ENCODE results near the gene ASCC3.

GRCh38 chr6:100461917-100462705 lies 419.0 kb downstream of the ASCC3 start:
- no peak for TF ChIP-seq CTCF (IDR thresholded peaks at IDR 0.05; ENCODE audit: low read depth, low read length, poor library complexity, severe bottlenecking)
- no peak for TF ChIP-seq EZH2phosphoT487 (IDR thresholded peaks at IDR 0.05; ENCODE audit: borderline replicate concordance, low read length)

Measured in DOHH2 (cell line).